Psoas muscle (tissue), 8 donors: ENCODE results near the gene SSX7. TPM values are rescaled to one million over a fixed set of nuclear protein-coding genes. Genes with fewer than 3 reads are reported as not detected.
"Not testable (repeated sequence)": the region's sequence is repeated elsewhere in the genome, so short reads cannot be mapped to it uniquely, and the experiment has no call there.

Experiments used
- ATAC-seq, 4 donors: fragments of 200-7000 bp; cut with Tn5 transposase; one replicate each; pipeline ENCODE4 v1.9.1; 2020; ENCODE audit warnings: moderate library complexity in 3 of 4, mild to moderate bottlenecking in 2 of 4
- DNase-seq, 2 donors: peaks; one replicate each; pipeline ENCODE4 v3.0.0-alpha.2; 2020
- H3K27ac ChIP-seq: fragments of 200-600 bp; one replicate; pipeline ENCODE4 v1.8.0; 2022
- H3K27me3 ChIP-seq, 3 donors: fragments of 200-600 bp in 1 of 3; one replicate each; pipeline versions ENCODE4 v1.6.1 to v1.8.0; 2013 to 2022; ENCODE audit warnings: low read length in 2 of 3, mild to moderate bottlenecking in 2 of 3, moderate library complexity in 1 of 3; ENCODE audit not compliant: insufficient read depth in 3 of 3
- H3K36me3 ChIP-seq, 2 donors: fragments of 200-600 bp in 1 of 2; one replicate each; pipeline versions ENCODE4 v1.6.1 to v1.8.0; 2013 to 2022; ENCODE audit warnings: low read depth in 1 of 2, mild to moderate bottlenecking in 1 of 2, moderate library complexity in 1 of 2; ENCODE audit not compliant: insufficient read depth in 1 of 2
- H3K4me1 ChIP-seq: fragments of 200-600 bp; one replicate; pipeline ENCODE4 v1.8.0; 2022
- H3K4me3 ChIP-seq: fragments of 200-600 bp; one replicate; pipeline ENCODE4 v1.8.0; 2022; ENCODE audit warnings: mild to moderate bottlenecking
- H3K9me3 ChIP-seq: fragments of 200-600 bp; one replicate; pipeline ENCODE4 v1.8.0; 2022
- CTCF ChIP-seq: fragments of 200-600 bp; IDR thresholded peaks from one replicate; pipeline ENCODE4 v1.8.0; 2022; ENCODE audit warnings: antibody characterized with exemption
- WGBS, 3 donors: extraction: QIAGEN DNeasy Blood & Tissue Kit; methylation state at CpG; one replicate each; pipeline versions ENCODE4 v1.1.6 to v1.1.7; 2013; 5-methylcytosine and 5-hydroxymethylcytosine counted together
- intact Hi-C, 2 donors: fragments of 100-400 bp; cut with DNase I; formaldehyde crosslinking; loops; one replicate each; pipeline versions ENCODE4 v1.11.0 to v1.14.2; 2022
- polyA plus RNA-seq, 3 donors: library from polyadenylated mRNA; stranded (reverse); fragments of 200-250 nt; gene quantifications; one replicate each; pipeline ENCODE4 v1.2.3, GENCODE V29; 2013
- total RNA-seq, 4 donors: library from RNA; stranded (reverse); fragmentation: NEBNext Ultra II Directional in 2 of 4; extraction: Animal tissue kit (Norgen Biotek cat#: 25700) in 2 of 4; gene quantifications; one replicate each; pipeline versions ENCODE4 v1.2.1 to v1.2.4, GENCODE V29; 2021 to 2023
- donor health status: healthy with polysubstance abuse.
- donor health status: DM: no; HTN: no; CAD: no; lungs with moderate emphysema.
- donor health status: Bipolar disorder and iron deficiency.
- donor health status: healthy.
- donor health status: DM: yes; HTN: yes; CAD: no.
- donor health status: DM: no; HTN: no; CAD: no.
- donor health status: DM: no; HTN: no; CAD: no.
- donor health status: DM: yes; HTN: yes; CAD: no.

SSX7 gene
- total and polyA plus RNA-seq, 7 donors, result not detected

GRCh38 chrX:52608961-52609360 lies 45.7 kb downstream of the SSX7 start:
- 20 to 36% (median 26%) methylated on average over 1 of the region's 1 CpG for WGBS, 3 donors
- H3K4me1 ChIP-seq, result no peaks in the 10 kb centered on the region
- H3K4me3 ChIP-seq, result no peak overlapping the region
- no peak for TF ChIP-seq CTCF
- H3K9me3 ChIP-seq, result no peaks in the 10 kb centered on the region
- H3K27ac ChIP-seq, result no peak overlapping the region
- ATAC-seq (no peak), DNase-seq (no peak)
- H3K36me3 ChIP-seq, result no peaks in the 10 kb centered on the region
- intact Hi-C loops, result no loop called here
- peaks cover 0 to 16% (median 0%) of the 10 kb centered on the region in 3 donors for H3K27me3 ChIP-seq

- H3K36me3 ChIP-seq, H3K4me3 ChIP-seq, H3K4me1 ChIP-seq, H3K27ac ChIP-seq, H3K9me3 ChIP-seq, DNase-seq, intact Hi-C loops, ATAC-seq: not testable (repeated sequence)
- H3K27me3 ChIP-seq, result peaks cover 0 to 21% (median 0%) of the 10 kb centered on the region in 3 donors
- WGBS, 3 donors, result 67 to 87% (median 78%) methylated on average over 8 of the region's 8 CpGs
Observed at GRCh38 chrX:52603151-52603550, 51.5 kb downstream of the SSX7 start.

GRCh38 chrX:52598886-52599285 lies 55.8 kb downstream of the SSX7 start:
- intact Hi-C loops, result no loop called here
- H3K27me3 ChIP-seq, result peaks cover 0 to 14% (median 0%) of the 10 kb centered on the region in 3 donors
- H3K4me3 ChIP-seq, result no peak overlapping the region
- ATAC-seq (no peak), DNase-seq (no peak)
- WGBS, 3 donors, result 75 to 88% (median 82%) methylated on average over 4 to 7 of the region's 7 CpGs
- H3K9me3 ChIP-seq, result no peaks in the 10 kb centered on the region
- no peak for TF ChIP-seq CTCF
- H3K4me1 ChIP-seq, result no peaks in the 10 kb centered on the region
- no peaks in the 10 kb centered on the region for H3K36me3 ChIP-seq
- no peak overlapping the region for H3K27ac ChIP-seq

- H3K9me3 ChIP-seq, result no peaks in the 10 kb centered on the region
- H3K4me3 ChIP-seq, result no peak overlapping the region
- WGBS, 3 donors, result 89 to 92% (median 92%) methylated on average over 6 of the region's 6 CpGs
- H3K36me3 ChIP-seq, result no peaks in the 10 kb centered on the region
- ATAC-seq (no peak), DNase-seq (no peak)
- intact Hi-C loops, result no loop called here
- H3K27ac ChIP-seq, result no peak overlapping the region
- peaks cover 0 to 14% (median 0%) of the 10 kb centered on the region in 3 donors for H3K27me3 ChIP-seq
- H3K4me1 ChIP-seq, result no peaks in the 10 kb centered on the region
- TF ChIP-seq CTCF, result no peak
Observed at GRCh38 chrX:52594658-52595057, 60.0 kb downstream of the SSX7 start.

Other genes starting within 250 kb of the SSX7 start
- not detected for gene XAGE1A, start 159.1 kb downstream of the SSX7 start, total RNA-seq
- not detected for gene XAGE1A, start 159.1 kb downstream of the SSX7 start, polyA plus RNA-seq
- not detected for gene XAGE1B, start 137.8 kb downstream of the SSX7 start, total RNA-seq
- gene XAGE1B, start 137.8 kb downstream of the SSX7 start, polyA plus RNA-seq, result not detected
- not detected for gene SSX2, start 52.3 kb upstream of the SSX7 start, total RNA-seq
- gene SSX2, start 52.3 kb upstream of the SSX7 start, polyA plus RNA-seq, result not detected
- gene SSX2B, start 96.4 kb upstream of the SSX7 start, total RNA-seq, result not detected
- not detected for gene SSX2B, start 96.4 kb upstream of the SSX7 start, polyA plus RNA-seq
- gene SPANXN5, start 142.5 kb upstream of the SSX7 start, total RNA-seq, result not detected
- gene SPANXN5, start 142.5 kb upstream of the SSX7 start, polyA plus RNA-seq, result not detected
- gene XAGE5, start 156.4 kb upstream of the SSX7 start, total RNA-seq, result not detected
- not detected for gene XAGE5, start 156.4 kb upstream of the SSX7 start, polyA plus RNA-seq
- not detected for gene XAGE3, start 213.2 kb upstream of the SSX7 start, total RNA-seq
- under 1 TPM in 1 of 3 donors, not detected in 2; 0.55 TPM for gene XAGE3, start 213.2 kb upstream of the SSX7 start, polyA plus RNA-seq
- gene FAM156B, start 242.4 kb upstream of the SSX7 start, total RNA-seq, result 1 to 10 TPM; 1.1 to 2.7 (median 2.3) TPM
- 1 to 10 TPM; 1.6 to 5.4 (median 2.7) TPM for gene FAM156B, start 242.4 kb upstream of the SSX7 start, polyA plus RNA-seq